ENCODE measurements around the gene ZNF214.

ZNF214 gene

GRCh38 chr11:7020183-7020917 is at the start of gene ZNF214, which contains the start of gene NLRP14:
TSS of gene ZNF214 (minus strand) at chr11:7020346. CDS start at chr11:7002835, 17,511 bp downstream.
TSS of gene NLRP14 (plus strand) at chr11:7020479. CDS start at chr11:7038587, 18,108 bp downstream.
- DNase-seq (ENCODE audit: low read depth, low spot score): peak; percentile 97

- no peak for DNase-seq (ENCODE audit: low read depth, low spot score)
These were observed 42.4 kb upstream of the ZNF214 start for GRCh38 chr11:7062534-7062933.

GRCh38 chr11:7060868-7061267 is 40.7 kb upstream of the ZNF214 start:
- DNase-seq (ENCODE audit: low read depth, low spot score): no peak

GRCh38 chr11:7057641-7058040 is 37.5 kb upstream of the ZNF214 start:
- DNase-seq (ENCODE audit: low read depth, low spot score): no peak

- DNase-seq (ENCODE audit: low read depth, low spot score): no peak
These were observed 36.8 kb upstream of the ZNF214 start for GRCh38 chr11:7056828-7057513.

- DNase-seq (ENCODE audit: low read depth, low spot score): no peak
These were observed 30.0 kb upstream of the ZNF214 start for GRCh38 chr11:7050191-7050590.

GRCh38 chr11:7046474-7047175 is 26.5 kb upstream of the ZNF214 start:
- DNase-seq (ENCODE audit: low read depth, low spot score): no peak

- no peak for DNase-seq (ENCODE audit: low read depth, low spot score)
These were observed 13.9 kb upstream of the ZNF214 start for GRCh38 chr11:7034019-7034418.

GRCh38 chr11:7032692-7033091 is 12.5 kb upstream of the ZNF214 start:
- DNase-seq (ENCODE audit: low read depth, low spot score): no peak

- no peak for DNase-seq (ENCODE audit: low read depth, low spot score)
These were observed 11.3 kb upstream of the ZNF214 start for GRCh38 chr11:7031471-7031871.

GRCh38 chr11:7030836-7031235 is 10.7 kb upstream of the ZNF214 start:
- no peak for DNase-seq (ENCODE audit: low read depth, low spot score)

- no peak for DNase-seq (ENCODE audit: low read depth, low spot score)
These were observed 8.0 kb upstream of the ZNF214 start for GRCh38 chr11:7028141-7028540.

- no peak for DNase-seq (ENCODE audit: low read depth, low spot score)
These were observed 1.2 kb upstream of the ZNF214 start for GRCh38 chr11:7021318-7021717.

GRCh38 chr11:7019500-7020182 is 505 bp downstream of the ZNF214 start:
- DNase-seq (ENCODE audit: low read depth, low spot score): no peak

GRCh38 chr11:7016011-7016410 is 4.1 kb downstream of the ZNF214 start:
- no peak for DNase-seq (ENCODE audit: low read depth, low spot score)

GRCh38 chr11:7014118-7014517 is 6.0 kb downstream of the ZNF214 start:
- no peak for DNase-seq (ENCODE audit: low read depth, low spot score)

GRCh38 chr11:7004482-7004881 is 15.7 kb downstream of the ZNF214 start:
- DNase-seq (ENCODE audit: low read depth, low spot score): no peak

GRCh38 chr11:6995703-6996102 is 24.4 kb downstream of the ZNF214 start:
- no peak for DNase-seq (ENCODE audit: low read depth, low spot score)

GRCh38 chr11:6992457-6993417 is 27.4 kb downstream of the ZNF214 start:
- DNase-seq (ENCODE audit: low read depth, low spot score): no peak

GRCh38 chr11:6992026-6992425 is 28.1 kb downstream of the ZNF214 start:
- no peak for DNase-seq (ENCODE audit: low read depth, low spot score)

- DNase-seq (ENCODE audit: low read depth, low spot score): no peak
These were observed 28.9 kb downstream of the ZNF214 start for GRCh38 chr11:6991227-6991626.
